ENCODE results near the gene PAQR5. TPM values are rescaled to one million over a fixed set of nuclear protein-coding genes. Genes with fewer than 3 reads are reported as not detected.

PAQR5 gene
- total and polyA plus RNA-seq, 4 donors: 2.3 to 22.6 (median 10.5) TPM

- H3K9ac ChIP-seq (ENCODE audit: insufficient read depth in 1 of 2, low read length in 2 of 2): no peak overlapping the region
- DNase-seq (no peak), ATAC-seq (ENCODE audit: insufficient read depth, low FRiP score) (no peak)
- no peak overlapping the region for H3K27ac ChIP-seq (ENCODE audit: low read depth in 1 of 2, low read length in 1 of 2)
- H3K4me1 ChIP-seq (ENCODE audit: control insufficient read depth in 5 of 5, insufficient read depth in 5 of 5, low read length in 5 of 5): peaks cover 0 to 32% (median 12%) of the 10 kb centered on the region in 5 donors
- peaks cover 0 to 3% (median 0%) of the 10 kb centered on the region in 3 donors for H3K27me3 ChIP-seq (ENCODE audit: control insufficient read depth in 3 of 3, insufficient read depth in 3 of 3, low read length in 2 of 3)
- TF ChIP-seq CTCF (IDR thresholded peaks at IDR 0.05; ENCODE audit: control extremely low read depth, extremely low read depth): no peak
- no peaks in the 10 kb centered on the region for H3K36me3 ChIP-seq (ENCODE audit: control insufficient read depth in 4 of 4, insufficient read depth in 4 of 4, low read length in 4 of 4)
- no peaks in the 10 kb centered on the region for H3K9me3 ChIP-seq (ENCODE audit: control insufficient read depth in 4 of 4, insufficient read depth in 3 of 4, low read length in 3 of 4)
- WGBS, 2 donors: 94 to 96% methylated on average over 10 of the region's 10 CpGs
- no peak overlapping the region for H3K4me3 ChIP-seq
These were observed 5.8 kb upstream of the PAQR5 start for GRCh38 chr15:69292826-69293420.

- no peak overlapping the region for H3K9ac ChIP-seq (ENCODE audit: insufficient read depth in 1 of 2, low read length in 2 of 2)
- 97 to 99% methylated on average over 11 of the region's 11 CpGs for WGBS, 2 donors
- peaks cover 0 to 3% (median 0%) of the 10 kb centered on the region in 3 donors for H3K27me3 ChIP-seq (ENCODE audit: control insufficient read depth in 3 of 3, insufficient read depth in 3 of 3, low read length in 2 of 3)
- H3K27ac ChIP-seq (ENCODE audit: low read depth in 1 of 2, low read length in 1 of 2): no peak overlapping the region
- TF ChIP-seq CTCF (IDR thresholded peaks at IDR 0.05; ENCODE audit: control extremely low read depth, extremely low read depth): no peak
- peaks cover 0 to 34% (median 10%) of the 10 kb centered on the region in 5 donors for H3K4me1 ChIP-seq (ENCODE audit: control insufficient read depth in 5 of 5, insufficient read depth in 5 of 5, low read length in 5 of 5)
- no peaks in the 10 kb centered on the region for H3K36me3 ChIP-seq (ENCODE audit: control insufficient read depth in 4 of 4, insufficient read depth in 4 of 4, low read length in 4 of 4)
- H3K4me3 ChIP-seq: no peak overlapping the region
- DNase-seq (no peak), ATAC-seq (ENCODE audit: insufficient read depth, low FRiP score) (no peak)
- H3K9me3 ChIP-seq (ENCODE audit: control insufficient read depth in 4 of 4, insufficient read depth in 3 of 4, low read length in 3 of 4): no peaks in the 10 kb centered on the region
These were observed 4.7 kb upstream of the PAQR5 start for GRCh38 chr15:69293741-69294615.

GRCh38 chr15:69296606-69297005 is 2.1 kb upstream of the PAQR5 start:
- DNase-seq (no peak), ATAC-seq (ENCODE audit: insufficient read depth, low FRiP score) (no peak)
- no peaks in the 10 kb centered on the region for H3K9me3 ChIP-seq (ENCODE audit: control insufficient read depth in 4 of 4, insufficient read depth in 3 of 4, low read length in 3 of 4)
- no peak overlapping the region for H3K4me3 ChIP-seq
- peaks cover 0 to 3% (median 0%) of the 10 kb centered on the region in 3 donors for H3K27me3 ChIP-seq (ENCODE audit: control insufficient read depth in 3 of 3, insufficient read depth in 3 of 3, low read length in 2 of 3)
- no peak overlapping the region for H3K9ac ChIP-seq (ENCODE audit: insufficient read depth in 1 of 2, low read length in 2 of 2)
- H3K36me3 ChIP-seq (ENCODE audit: control insufficient read depth in 4 of 4, insufficient read depth in 4 of 4, low read length in 4 of 4): no peaks in the 10 kb centered on the region
- no peak for TF ChIP-seq CTCF (IDR thresholded peaks at IDR 0.05; ENCODE audit: control extremely low read depth, extremely low read depth)
- 87 to 93% methylated on average over 6 of the region's 6 CpGs for WGBS, 2 donors
- H3K4me1 ChIP-seq (ENCODE audit: control insufficient read depth in 5 of 5, insufficient read depth in 5 of 5, low read length in 5 of 5): peaks cover 0 to 11% (median 2%) of the 10 kb centered on the region in 5 donors
- H3K27ac ChIP-seq (ENCODE audit: low read depth in 1 of 2, low read length in 1 of 2): peak overlapping the region in 1 of 2 donors; percentile 21
